GM19025 (cell line): ENCODE measurements around the gene ZMYND8.

Experiments used
- ATAC-seq: cut with Tn5 transposase; IDR thresholded peaks from one replicate; pipeline ENCODE4 v1.9.1; 2021; ENCODE audit warnings: mild to moderate bottlenecking, low read depth, moderate library complexity; ENCODE audit not compliant: unreplicated experiment

ZMYND8 gene

GRCh38 chr20:47354714-47355488 lies 1.6 kb downstream of the ZMYND8 start:
- no peak for ATAC-seq

GRCh38 chr20:47354464-47354713 lies 2.1 kb downstream of the ZMYND8 start:
- ATAC-seq: no peak

- ATAC-seq: no peak
These were observed 2.6 kb downstream of the ZMYND8 start for GRCh38 chr20:47353692-47354463.

DNA sequence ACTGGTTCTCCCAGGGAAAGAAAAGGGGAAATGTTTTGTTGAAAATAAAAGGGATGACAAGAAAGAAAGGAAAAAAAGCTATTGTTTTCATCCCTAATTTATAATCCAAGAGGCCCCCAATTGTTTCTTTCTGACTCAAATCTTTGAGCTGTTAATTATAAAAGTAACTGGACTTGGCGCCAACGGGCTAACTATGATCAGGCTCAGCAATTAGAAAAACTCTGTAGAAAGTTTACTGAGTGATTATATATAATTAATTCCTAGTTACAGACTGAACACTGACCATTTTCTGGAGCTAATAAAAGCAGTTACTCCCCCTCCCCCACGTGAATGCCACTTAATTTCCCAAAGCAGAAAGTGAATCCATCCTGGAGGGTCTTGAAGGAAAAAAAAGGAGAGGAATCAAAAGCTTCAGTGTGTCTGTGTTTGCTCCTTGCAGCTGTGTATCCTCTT lies 3.2 kb downstream of the ZMYND8 start:
- ATAC-seq: no peak

DNA sequence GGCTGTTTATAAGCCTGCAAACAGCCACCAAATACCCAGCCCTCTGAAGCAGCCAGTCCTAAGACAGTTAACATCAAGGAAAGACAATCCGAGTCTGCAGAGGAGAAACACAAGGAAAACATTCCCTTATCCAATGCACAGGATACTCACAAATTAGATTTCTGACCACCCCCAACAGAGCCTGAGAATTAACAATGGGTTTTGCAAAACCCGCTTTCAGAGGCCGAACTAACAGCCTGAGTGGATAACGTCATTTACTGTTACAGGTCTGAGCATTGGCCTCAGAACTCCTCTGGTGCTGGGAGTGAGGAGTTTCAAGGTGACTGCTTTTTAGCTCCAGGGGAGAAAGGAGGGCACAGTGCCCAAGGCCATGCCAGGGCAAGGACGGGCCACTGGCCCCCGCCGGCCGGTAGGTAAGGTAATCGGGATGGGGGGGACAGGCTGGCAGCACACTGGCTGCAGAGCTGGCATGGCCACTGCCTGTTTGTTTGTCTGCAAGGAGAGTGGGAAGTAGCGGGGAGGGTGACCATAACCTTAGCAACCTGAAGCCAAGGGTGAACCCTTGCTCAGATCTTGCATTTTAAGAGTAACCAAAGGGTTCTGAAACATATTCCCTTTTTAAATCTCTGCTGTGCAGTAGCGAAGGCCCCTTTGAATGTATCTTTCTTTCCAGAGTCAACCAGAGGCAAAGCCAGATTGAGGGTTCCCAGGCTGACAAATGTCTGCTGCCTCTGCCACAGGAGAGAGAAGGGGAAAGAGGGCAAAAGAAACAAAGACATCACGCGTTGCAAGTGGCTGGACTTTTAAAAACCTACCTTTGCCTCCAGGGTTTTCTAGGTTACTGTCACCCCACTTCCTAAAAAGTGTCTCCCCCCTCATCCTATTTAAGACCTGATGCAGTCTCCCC lies 3.9 kb downstream of the ZMYND8 start:
- ATAC-seq: no peak

- no peak for ATAC-seq
These were observed 4.7 kb downstream of the ZMYND8 start for GRCh38 chr20:47351643-47352331.

GRCh38 chr20:47350691-47351545 lies 5.6 kb downstream of the ZMYND8 start:
- no peak for ATAC-seq

GRCh38 chr20:47350181-47350550 lies 6.3 kb downstream of the ZMYND8 start:
- no peak for ATAC-seq

GRCh38 chr20:47349365-47350180 lies 6.9 kb downstream of the ZMYND8 start:
- ATAC-seq: no peak

GRCh38 chr20:47348539-47349142 lies 7.9 kb downstream of the ZMYND8 start:
- ATAC-seq: no peak

- no peak for ATAC-seq
These were observed 8.7 kb downstream of the ZMYND8 start for GRCh38 chr20:47347661-47348435.

DNA sequence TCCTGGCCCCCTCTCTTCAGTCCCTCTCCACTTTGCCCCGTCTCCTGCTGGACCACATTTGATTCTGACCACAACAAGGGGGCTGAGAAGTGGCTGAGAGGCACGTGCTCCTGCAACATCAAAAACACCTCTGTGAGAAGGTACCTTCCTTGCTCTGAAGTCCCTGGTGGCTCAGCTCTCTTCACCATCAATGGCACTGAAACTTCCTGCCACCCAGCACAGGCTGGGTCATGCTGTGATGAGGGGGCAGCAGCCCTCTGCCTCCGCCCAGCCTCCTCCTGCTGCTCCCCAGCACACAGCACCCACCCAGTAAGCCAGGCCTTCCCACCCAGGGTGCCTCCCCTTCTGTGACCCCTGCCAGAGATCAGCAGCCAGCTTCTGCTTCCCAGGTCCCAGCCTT lies 10.3 kb downstream of the ZMYND8 start:
- no peak for ATAC-seq

GRCh38 chr20:47345214-47345613 lies 11.3 kb downstream of the ZMYND8 start:
- ATAC-seq: no peak

DNA sequence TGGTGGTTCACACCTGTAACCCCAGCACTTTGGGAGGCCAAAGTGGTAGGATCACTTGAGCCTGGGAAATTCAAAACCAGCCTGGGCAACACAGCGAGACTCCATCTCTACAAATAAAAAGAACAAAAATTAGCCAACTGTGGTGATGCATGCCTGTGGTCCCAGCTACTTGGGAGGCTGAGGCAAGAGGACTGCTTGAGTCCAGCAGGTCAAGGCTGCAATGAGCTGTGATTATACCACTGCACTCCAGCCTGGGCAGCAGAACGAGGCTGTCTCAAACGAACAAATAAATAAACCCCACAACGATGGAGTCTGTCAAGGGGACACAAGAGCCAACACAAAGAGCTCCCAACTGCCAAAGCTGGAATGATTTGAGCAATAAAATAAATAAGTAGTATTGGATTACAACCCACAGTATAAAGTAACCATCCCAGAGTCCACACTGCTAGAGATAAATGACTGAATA lies 13.5 kb downstream of the ZMYND8 start:
- ATAC-seq: no peak

GRCh38 chr20:47338131-47338628 lies 18.3 kb downstream of the ZMYND8 start:
- no peak for ATAC-seq

DNA sequence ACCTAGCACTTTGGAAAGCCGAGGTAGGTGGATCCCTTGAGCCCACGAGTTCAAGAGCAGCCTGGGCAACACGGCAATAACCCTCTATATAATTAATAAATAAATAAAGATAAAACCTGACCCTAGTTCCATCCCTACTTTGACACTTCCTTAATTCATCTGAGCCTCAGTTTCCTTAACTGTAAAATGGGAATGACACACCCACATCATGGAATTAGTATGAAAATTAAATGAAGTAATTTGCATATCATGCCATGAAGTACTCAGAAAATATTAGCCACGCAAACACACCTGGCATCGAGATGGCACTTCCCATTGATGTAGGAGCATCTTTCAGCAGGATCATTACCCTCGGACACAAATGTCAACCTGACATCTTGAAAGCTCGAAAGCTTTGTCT lies 19.1 kb downstream of the ZMYND8 start:
- ATAC-seq: no peak

DNA sequence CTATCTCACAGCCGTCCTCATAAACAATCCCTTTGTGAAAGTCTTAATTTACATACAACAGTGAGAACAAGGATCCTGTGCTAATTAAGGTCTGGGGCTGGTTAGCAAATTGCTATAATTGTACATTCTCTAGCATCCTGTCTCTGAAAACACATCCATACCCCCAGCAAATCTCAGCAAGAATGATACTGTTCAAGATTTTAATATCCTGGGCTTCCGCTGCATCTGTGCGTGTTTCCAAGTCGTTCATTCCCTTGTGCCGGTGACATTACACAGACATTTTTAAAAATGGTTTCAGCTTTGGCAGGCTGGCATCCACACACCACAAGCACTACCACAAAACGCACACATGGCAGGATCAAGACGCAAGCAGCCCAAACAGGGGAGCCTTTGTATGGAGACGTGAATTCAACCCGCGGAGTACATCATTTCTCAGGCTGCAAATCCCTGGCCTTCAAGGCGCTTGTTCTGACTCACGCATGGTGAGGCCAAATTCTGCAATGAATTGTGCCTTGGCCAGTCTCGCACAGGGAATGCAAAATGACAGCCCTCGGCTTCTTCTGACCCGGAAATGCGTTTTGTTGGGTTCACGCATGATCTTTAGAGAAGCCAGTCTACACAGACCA lies 20.3 kb downstream of the ZMYND8 start:
- ATAC-seq: no peak
